Activated CD4-positive, alpha-beta T cell treated with anti-CD3 and anti-CD28 coated beads, Interleukin-2, Interleukin-4, amounts not matched to agents 100 ng/mL and 50 ng/mL, durations not matched to agents 16 hours and 8 hours (primary cell): ENCODE measurements around the gene DPY19L1.
"Not testable (repeated sequence)": the region's sequence is repeated elsewhere in the genome, so short reads cannot be mapped to it uniquely, and the experiment has no call there.

ENCODE experiments used
- DNase-seq: peaks from one replicate; pipeline ENCODE4 v3.0.0-alpha.2; 2020; ENCODE audit warnings: low spot score

Gene DPY19L1

DNA sequence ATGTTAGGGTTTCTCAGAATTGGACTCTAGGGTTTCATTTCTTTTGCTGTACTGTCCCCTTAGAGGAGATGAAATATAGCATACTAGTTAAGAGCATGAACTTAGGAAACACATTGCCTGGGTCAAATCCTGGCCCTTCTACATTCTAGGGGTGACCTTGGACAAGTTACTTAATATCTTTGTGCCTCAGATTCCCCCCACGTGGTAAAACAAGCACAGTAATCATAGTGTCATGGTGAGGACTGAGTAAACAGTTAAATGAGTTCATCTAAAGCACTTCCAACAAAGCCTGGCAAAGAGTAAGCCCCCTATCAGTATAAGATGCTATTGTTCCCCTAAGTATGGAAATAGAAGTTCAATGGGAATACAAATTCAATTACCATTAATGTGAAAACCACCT is 5.1 kb downstream of the DPY19L1 start:
- no peak for DNase-seq

DNA sequence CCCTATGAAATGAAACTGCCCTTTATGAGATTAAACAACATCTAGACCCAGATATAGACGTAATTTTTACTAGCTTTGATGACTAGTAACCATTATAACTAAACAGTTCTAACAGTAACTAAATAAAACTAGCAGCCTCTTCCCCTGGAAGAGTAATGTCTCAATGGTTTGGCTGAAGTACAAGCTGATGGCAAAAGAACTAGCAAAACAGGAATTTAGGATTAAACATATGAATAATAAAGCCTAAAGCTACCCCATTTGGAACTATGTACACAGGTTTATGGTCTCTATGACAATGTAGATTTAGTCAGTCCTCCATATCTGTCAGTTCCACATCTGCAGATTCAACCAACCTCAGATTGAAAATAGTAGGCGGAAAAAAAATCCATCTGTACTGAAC is 6.4 kb downstream of the DPY19L1 start:
- no peak for DNase-seq

DNA sequence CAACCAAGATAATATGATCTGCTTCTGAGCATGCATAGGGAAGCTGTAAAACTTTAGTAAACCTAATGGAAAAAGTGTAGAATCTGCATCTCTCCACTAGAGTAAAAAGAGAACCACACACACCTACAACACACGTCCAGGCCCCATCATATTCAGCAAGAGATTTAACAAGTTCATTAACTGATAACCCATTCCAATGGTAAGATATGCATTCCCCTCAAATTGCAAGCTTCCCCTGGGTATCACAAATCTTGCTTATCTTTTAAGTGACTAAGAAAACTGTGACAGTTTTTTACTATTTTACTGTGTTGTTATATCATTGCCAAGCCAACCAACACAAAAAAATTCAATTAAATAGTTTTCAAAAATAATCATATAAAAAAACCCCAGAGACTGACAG is 8.0 kb downstream of the DPY19L1 start:
- DNase-seq, result no peak

DNA sequence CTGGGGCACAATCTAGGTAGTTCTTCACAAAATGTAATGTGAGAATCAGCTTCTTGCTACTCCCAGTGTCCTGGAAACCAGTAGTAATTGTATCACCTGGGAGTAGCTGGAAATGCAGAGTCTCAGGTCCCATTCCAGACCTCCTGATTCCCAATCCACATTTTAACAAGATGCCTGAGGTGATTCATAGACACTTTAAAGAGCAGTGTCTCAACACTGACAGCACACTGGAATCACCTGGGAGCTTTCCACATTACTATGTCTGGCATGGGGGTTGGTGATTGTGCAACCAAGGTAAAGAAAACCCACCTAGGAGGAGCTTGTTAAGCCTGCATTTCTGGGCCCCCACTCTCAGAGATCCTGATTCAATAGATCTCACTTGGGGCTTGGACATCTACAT is 11.1 kb downstream of the DPY19L1 start:
- DNase-seq, result no peak

DNA sequence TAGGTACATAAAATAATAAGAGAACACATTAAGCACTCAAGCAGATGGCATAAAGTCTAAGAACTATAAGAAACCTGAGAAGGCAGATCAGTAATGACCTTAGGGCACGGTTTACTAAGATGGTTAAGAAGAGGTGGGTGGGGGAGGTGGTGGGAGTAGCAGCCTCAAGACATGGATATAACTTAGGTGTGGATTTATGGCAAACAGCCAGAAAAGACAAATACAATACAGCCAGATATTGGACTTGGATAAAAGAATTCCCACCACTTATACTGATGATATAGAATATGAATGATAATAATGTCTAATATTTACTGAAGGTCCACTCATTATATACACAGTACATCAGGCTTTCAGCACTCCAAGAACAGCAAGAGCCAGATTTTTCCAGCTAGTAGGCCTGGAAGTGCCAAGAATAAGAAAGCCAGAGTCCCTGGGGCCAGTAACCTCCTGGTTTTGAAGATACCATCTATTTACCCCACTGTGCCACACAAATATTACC is 11.9 kb downstream of the DPY19L1 start:
- no peak for DNase-seq

DNA sequence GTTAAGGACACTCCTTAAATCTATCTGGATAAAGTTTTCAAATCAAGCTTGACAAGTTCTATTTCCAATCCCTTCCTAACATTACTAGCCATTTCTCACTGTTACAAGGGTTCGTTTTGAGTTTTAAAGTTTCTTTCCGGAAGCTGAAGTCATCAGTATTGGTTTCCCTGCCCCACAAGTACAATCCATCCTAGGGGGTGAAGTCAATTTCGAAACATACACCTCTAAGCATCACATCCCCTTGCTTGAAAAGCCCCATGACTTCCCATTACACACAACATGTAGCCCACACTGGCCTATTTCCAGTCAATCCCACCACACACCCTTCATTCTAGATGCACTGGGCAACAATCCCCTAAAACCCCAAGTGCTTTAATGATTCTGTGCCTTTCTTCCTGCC is 13.0 kb downstream of the DPY19L1 start:
- no peak for DNase-seq

DNA sequence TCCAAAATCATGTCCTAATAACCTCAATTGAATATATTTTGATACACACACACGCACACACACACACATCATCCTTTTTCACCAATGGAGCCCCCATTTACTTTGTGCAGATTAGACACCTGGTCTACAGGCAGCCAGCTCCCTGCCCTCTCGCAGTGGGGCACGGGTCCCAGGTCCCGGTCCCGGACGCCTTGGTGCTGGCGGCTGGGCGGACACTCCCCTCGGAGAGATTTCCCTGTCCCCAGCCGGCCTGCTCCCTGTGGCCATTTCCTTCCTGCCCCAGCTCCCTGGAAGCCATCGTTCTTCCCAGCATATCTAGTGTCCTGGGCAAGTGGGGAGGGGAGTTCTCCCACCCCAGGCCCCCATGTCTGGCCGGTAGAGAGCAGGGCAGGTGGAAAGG is 14.6 kb downstream of the DPY19L1 start:
- DNase-seq, result no peak

DNA sequence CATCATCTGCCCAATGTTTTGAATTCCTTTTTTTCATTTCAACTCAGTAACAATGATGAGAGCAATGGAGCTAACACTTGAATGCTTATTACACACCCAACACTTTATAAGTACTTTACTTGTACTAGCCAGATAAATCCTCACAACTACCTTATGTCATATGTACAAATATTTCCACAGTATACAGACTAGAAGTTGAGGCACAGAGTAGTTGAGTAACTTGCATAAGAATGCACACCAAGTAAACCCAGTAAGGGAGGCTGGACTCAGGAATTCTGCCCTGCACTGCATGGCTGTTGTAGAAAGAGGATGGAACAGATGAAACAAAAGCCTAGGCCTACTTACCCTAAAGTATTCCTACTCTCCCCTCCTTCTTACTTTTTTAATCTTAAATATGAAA is 15.8 kb downstream of the DPY19L1 start:
- no peak for DNase-seq

DNA sequence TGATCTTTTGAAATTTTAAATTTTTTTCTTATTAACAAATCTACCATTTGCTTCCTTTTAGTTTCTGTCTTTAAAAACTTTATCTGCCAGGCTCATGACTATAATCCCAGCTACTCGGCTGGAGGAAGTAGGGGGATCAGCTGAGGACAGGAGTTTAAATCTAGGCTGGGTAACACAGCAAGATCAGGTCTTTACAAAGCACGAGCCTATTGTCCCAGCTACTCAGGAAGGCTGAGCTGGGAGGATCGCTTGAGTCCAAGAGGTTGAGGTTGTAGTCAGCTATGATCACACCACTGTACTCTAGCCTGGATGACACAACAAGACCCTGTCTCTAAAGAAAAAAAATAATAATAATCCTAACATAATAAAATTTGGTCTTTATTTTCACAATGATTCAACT is 17.5 kb downstream of the DPY19L1 start:
- no peak for DNase-seq

DNA sequence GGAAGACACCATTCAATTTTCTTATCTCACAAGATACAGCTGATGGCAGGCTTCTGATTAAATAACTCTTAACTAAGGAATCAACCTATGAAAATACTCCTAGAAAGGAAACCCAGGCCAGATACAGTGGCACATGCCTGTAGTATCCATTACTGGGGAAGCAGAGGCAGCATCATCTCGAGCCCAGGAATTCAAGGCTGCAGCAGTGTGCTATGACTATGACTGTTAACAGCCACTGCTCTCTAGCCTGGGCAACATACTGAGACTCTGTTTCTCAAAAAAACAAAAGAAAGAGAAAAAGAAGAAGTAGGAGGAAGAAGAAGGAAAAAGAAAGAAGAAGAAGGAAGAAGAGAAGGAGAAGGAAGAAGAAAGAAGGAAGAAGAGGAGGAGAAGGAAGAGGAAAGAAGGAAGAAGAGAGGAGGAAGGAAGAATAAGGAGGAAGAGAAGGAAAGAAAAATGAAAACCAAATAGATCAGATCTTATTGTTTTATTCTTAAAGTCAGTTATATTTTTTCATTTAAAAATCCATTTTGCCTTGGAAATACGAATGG is 18.0 kb downstream of the DPY19L1 start:
- no peak for DNase-seq

DNA sequence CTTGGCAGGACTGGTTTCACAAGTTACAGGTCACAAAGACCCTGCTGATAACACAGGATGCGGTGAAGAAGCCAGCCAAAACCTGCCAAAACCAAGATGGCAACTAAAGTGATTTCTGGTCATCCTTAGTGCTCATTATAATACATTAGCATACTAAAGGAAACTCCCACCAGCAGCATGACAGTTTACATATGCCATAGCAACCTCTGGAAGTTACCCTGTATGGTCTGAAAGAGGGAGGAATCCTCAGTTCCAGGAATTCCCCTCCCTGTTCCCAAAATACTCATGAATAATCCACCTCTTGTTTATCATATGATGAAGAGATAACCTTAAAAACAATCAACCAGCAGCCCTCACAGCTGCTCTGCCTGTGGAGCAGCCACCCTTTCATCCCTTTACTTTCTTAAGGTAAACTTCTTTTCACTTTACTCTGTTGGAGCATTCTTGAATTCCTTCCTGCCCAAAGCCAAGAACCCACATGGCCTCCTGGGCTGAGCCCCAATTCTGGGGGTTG is 21.9 kb downstream of the DPY19L1 start:
- no peak for DNase-seq

DNA sequence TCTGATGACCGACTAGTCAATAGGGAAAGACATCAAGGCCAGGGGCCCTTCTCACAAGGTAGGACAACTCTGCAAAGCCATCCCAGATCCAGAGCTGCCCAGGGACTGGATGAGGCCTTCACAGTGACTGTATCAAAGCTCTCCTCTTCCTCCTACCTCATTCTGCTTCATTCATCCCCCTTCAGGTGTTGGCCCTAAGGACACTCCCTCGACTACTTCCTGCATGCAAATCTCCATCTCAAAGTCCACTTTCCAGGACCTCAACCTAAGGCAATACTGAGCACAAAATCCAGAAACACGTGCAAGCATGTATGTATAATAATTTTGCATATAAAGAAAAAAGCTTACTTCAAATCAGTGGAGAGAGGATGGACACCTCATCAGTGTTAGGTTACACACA is 25.1 kb downstream of the DPY19L1 start:
- no peak for DNase-seq

DNA sequence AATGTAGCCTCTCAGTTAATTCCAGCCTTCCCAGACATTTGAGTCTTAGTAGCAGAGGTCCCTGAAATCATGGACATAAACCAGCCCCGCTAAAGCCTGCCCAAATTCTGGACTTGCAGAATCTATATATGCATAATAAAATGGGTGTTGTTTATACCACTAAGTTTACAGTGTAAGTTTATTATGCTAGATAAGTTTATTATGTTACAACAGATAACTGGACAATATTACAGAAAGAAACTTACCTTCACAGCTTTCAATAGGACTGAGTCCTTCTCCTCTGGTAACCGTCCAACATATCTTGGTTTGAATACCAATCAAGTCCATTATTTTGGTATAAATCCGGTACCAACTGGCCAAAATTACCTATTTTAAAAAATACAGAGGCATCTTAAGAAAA is 26.2 kb downstream of the DPY19L1 start:
- no peak for DNase-seq

DNA sequence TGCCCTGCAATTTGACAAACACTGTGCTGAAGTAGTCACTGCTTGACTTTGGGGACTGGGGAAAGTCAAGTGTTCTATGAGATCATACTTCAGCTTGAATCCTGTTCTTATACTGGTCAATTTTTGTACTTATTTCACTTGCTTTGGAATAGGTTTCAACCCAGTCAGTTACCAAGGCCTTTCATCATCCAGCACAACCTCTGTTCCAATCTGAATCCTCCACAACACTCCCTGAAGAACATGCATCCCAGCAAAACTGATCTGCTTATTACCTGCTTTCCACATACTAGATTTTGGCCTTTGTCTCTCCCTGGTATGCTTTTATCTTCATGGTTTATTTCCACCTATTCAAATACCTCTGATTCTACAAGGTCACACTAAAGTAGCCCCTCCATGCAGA is 29.5 kb downstream of the DPY19L1 start:
- no peak for DNase-seq

DNA sequence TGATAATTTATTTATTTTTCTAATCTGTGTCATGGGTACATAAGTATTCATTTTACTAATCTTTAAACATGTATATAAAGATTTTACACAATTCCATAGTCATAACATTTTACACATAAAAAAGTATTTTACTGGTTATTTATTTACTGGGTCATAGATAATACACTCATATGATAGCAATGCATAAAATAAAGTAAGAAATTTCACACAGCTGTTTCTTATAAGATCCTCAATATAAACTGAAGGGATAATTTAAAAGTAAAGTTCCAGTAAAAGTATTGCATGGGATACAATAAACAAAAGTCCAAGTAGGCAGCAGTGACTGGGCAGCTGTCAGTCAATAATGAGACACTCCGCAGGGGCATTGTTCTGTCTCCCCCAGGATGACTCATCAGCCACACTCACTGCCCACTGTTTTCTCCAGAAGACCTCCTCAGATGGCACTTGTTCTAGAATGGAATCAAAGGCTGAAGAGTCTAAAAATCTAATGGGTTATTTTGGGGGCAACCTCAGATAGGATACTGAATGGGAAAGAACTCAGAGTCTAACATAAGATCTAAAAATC is 32.7 kb downstream of the DPY19L1 start:
- DNase-seq, result no peak

DNA sequence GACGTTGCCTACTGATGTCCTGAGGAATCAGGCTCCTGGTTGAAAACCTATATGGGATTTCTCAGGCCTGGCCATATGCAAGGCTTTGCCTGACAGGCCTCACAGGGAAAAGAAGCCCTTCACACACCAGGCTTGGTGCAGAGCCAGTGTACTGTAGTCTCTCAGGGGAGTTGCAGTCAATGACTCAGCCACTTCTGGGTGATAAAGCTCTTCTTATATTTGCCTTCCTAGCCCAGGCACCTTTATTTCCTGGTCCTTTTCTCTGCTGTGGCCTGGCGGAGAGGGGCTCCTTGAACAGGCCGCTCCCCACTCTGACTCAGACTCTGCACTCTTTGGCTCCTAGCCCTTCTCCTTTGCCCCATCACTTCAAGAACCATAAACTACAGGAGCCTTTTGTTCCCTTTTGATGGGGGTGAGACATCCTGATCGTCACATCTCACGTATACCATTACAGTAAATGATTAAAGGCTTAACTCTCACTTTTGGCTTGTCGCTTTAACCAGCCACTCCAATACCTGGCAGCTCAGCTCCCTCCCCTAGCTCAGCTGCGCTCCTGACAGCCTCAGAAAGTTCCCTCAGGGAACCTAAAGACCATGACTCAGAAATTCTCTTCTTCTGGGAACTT is 33.5 kb downstream of the DPY19L1 start:
- no peak for DNase-seq

DNA sequence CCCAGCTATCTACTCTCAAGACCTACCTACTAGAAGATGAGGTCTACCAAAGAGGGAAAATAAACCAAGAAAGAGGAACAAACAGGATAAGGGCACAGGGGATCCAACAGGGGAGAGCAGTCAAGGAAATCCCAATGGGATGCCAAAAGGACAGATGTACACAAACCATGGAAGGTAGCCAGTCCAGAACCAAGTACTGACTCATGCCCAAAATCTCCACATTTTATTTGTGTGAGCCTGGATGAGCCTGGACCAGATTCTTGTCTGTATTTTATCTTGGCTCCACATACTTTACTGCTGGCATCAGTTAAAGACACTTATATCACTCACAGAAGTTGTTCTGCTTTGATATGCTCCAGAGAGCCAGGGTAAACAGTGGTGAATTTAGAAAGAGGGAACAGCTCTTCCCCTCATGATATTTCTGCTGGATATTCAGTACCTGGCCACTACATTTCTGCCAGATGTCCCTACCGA is 34.1 kb downstream of the DPY19L1 start:
- DNase-seq, result not testable (repeated sequence)

DNA sequence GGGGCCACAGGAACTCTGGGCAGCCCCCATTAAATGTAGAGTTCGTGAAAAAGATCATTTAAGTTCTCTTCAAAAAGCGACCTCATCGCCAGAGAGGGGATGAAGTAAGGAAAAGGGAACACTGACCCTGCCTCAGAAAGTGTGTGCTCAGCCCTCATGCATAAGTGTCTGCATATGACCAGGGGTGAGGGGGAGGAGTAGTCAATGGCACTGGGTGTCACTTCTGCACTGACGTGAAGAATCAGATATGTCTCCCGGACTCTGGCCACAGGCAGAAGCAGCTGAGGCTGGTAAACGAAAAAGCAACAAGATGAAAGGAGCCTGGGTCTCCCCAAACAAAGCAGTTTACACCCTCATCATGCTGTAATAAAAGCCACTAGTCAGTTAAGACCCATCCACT is 39.0 kb downstream of the DPY19L1 start:
- DNase-seq, result not testable (repeated sequence)

DNA sequence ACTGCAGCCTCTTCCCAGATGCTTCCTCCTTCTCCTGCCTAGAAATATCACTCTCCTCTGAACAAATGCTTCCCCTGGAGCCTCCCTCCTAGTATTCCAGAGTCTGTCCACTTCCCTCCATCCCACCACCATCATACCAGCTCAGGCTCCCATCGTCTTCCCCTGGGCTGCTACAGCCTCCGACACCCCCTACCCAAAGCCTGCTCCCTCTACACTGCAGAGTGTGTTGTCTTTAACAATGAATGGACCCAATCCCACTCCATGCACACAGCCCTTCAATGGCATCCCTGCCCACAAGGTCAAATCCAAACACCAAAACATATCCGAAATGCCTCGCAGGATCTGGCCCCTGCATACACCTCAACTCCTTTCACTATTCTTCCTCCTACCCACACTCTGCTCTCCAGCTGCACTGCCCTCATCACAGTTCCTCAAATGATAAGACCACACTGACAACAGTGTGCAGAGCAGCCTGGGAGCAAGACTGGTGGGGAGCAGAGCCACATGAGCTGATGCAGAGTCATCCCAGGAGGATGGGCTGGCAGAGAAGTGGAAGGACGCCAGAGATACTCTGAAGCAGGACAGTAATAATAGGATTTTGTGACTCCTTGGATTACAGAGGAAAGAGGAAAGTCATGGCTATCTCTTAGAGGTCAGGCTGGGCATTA is 40.7 kb downstream of the DPY19L1 start:
- not testable (repeated sequence) for DNase-seq

DNA sequence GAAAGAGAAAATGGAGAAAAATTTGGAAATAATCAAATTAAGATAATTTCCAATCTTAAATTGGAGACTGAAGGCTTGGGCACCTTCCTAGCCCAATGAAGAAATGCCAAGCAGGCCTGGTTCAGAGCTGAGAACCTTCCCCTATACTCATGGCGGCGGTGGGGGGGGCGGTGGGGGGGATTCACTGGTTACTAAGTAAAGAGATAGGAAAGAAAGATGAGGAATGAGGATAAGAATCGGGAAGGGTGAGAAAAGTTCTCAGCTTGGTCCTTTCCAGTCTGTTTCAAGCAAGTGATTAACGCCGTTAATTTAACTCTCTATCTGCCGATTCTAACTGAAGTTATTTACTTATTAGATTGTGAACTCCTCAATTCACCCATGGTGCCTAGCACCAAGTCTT is 41.5 kb downstream of the DPY19L1 start:
- no peak for DNase-seq

DNA sequence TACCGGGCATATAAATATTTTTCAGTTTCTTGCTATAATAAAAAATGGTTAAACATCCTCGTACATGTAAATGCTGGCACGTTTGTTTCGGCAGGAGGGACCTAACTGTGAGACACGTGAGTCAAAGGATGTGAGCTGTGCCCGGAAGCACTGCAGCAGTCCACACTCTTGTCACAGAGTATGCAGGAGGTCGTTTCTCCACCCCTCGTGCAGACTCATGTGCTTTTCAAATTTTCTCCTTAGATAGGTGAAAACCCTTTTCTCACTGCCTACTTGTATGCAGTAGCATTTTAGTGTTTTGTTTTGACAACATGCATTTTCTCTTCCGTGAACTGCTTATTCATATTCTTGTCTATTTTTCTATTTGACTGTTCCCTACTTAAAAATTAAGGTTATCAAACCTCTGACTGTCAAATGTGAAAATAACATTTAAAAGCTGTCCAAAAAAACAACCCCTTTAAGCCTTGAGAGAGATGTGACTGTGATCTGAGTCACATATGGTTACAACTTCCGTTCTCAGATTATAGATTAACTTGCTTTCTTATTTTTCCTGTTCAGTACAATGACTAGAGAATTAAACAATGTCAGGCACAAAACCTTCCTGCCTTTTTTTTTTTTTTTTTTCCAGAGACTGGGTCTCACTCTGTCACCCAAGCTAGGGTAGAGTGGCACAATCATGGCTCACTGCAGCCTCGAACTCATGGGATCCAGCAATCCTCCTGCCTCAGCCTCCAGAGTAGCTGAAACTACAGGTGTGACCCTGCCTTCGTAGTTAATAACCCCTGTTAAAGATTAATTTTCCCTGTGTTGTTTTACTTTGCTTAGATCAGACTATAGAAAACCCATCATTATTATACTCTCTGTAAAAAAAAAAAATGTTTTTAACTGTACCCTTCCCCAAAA is 45.1 kb downstream of the DPY19L1 start:
- peak; percentile 82 for DNase-seq
